ENCODE measurements around the gene LMO4.

Gene LMO4

GRCh38 chr1:87379306-87379705 is 50.6 kb downstream of the LMO4 start:
- H3K9ac ChIP-seq (ENCODE audit: low read length): no peak overlapping the region
- H3K27me3 ChIP-seq (ENCODE audit: insufficient read depth, low read length): no peaks in the 10 kb centered on the region
- no peak overlapping the region for H3K4me3 ChIP-seq (ENCODE audit: low read depth, low read length, poor library complexity, severe bottlenecking)
- no peaks in the 10 kb centered on the region for H3K9me2 ChIP-seq (ENCODE audit: low read depth, low read length)
- H3K4me1 ChIP-seq (ENCODE audit: insufficient read depth, low read length, severe bottlenecking): no peaks in the 10 kb centered on the region
- no peaks in the 10 kb centered on the region for H3K36me3 ChIP-seq (ENCODE audit: insufficient read depth, low read length)
- H4K20me1 ChIP-seq (ENCODE audit: insufficient read depth, low read length): no peaks in the 10 kb centered on the region
- H3K79me2 ChIP-seq (ENCODE audit: insufficient read depth, low read length): no peaks in the 10 kb centered on the region
- no peak overlapping the region for H3K27ac ChIP-seq (ENCODE audit: low read depth, low read length, poor library complexity, severe bottlenecking)
- no peak overlapping the region for H3K4me2 ChIP-seq (ENCODE audit: low read length)
- H3F3A ChIP-seq (ENCODE audit: insufficient read depth, low read length): no peaks in the 10 kb centered on the region
- TF ChIP-seq EZH2 (IDR thresholded peaks at IDR 0.05; ENCODE audit: borderline replicate concordance, low read length) (no peak), CTCF (IDR thresholded peaks at IDR 0.05; ENCODE audit: low read length) (no peak)
- H3K9me3 ChIP-seq (ENCODE audit: low read length): 0 out of 2 replicates have a peak, but pooled peaks cover 2% of the 10 kb centered on the region
- H2AFZ ChIP-seq (ENCODE audit: low read length): no peak overlapping the region

GRCh38 chr1:87386217-87386790 is 57.6 kb downstream of the LMO4 start:
- Histone ChIP-seq H3K9ac (ENCODE audit: low read length) (no peak overlapping the region), H3K9me3 (ENCODE audit: low read length) (peaks cover 4% of the 10 kb centered on the region), H3K4me3 (ENCODE audit: low read depth, low read length, poor library complexity, severe bottlenecking) (no peak overlapping the region), H4K20me1 (ENCODE audit: insufficient read depth, low read length) (no peaks in the 10 kb centered on the region), H3K4me1 (ENCODE audit: insufficient read depth, low read length, severe bottlenecking) (peaks cover 8% of the 10 kb centered on the region), H3K79me2 (ENCODE audit: insufficient read depth, low read length) (no peaks in the 10 kb centered on the region), H3K27me3 (ENCODE audit: insufficient read depth, low read length) (no peaks in the 10 kb centered on the region), H3K9me2 (ENCODE audit: low read depth, low read length) (no peaks in the 10 kb centered on the region), H2AFZ (ENCODE audit: low read length) (no peak overlapping the region), H3F3A (ENCODE audit: insufficient read depth, low read length) (no peaks in the 10 kb centered on the region), H3K36me3 (ENCODE audit: insufficient read depth, low read length) (no peaks in the 10 kb centered on the region; the same call in 1 of the 2 replicates), H3K4me2 (ENCODE audit: low read length) (no peak overlapping the region), H3K27ac (ENCODE audit: low read depth, low read length, poor library complexity, severe bottlenecking) (no peak overlapping the region)
- TF ChIP-seq CTCF (IDR thresholded peaks at IDR 0.05; ENCODE audit: low read length): no peak
- no peak for TF ChIP-seq EZH2 (IDR thresholded peaks at IDR 0.05; ENCODE audit: borderline replicate concordance, low read length)

- Histone ChIP-seq H4K20me1 (ENCODE audit: insufficient read depth, low read length) (no peaks in the 10 kb centered on the region), H3K27ac (ENCODE audit: low read depth, low read length, poor library complexity, severe bottlenecking) (no peak overlapping the region), H3K9ac (ENCODE audit: low read length) (no peak overlapping the region), H3K4me1 (ENCODE audit: insufficient read depth, low read length, severe bottlenecking) (peaks cover 29% of the 10 kb centered on the region), H3K27me3 (ENCODE audit: insufficient read depth, low read length) (no peaks in the 10 kb centered on the region), H3K36me3 (ENCODE audit: insufficient read depth, low read length) (no peaks in the 10 kb centered on the region; the same call in 1 of the 2 replicates), H3K79me2 (ENCODE audit: insufficient read depth, low read length) (no peaks in the 10 kb centered on the region), H3F3A (ENCODE audit: insufficient read depth, low read length) (no peaks in the 10 kb centered on the region), H2AFZ (ENCODE audit: low read length) (no peak overlapping the region), H3K4me3 (ENCODE audit: low read depth, low read length, poor library complexity, severe bottlenecking) (no peak overlapping the region), H3K9me3 (ENCODE audit: low read length) (peaks cover 4% of the 10 kb centered on the region), H3K4me2 (ENCODE audit: low read length) (no peak overlapping the region), H3K9me2 (ENCODE audit: low read depth, low read length) (no peaks in the 10 kb centered on the region)
- TF ChIP-seq EZH2 (IDR thresholded peaks at IDR 0.05; ENCODE audit: borderline replicate concordance, low read length) (no peak), CTCF (IDR thresholded peaks at IDR 0.05; ENCODE audit: low read length) (no peak)
These were observed 59.7 kb downstream of the LMO4 start for GRCh38 chr1:87388411-87388810.
